WTC11 (cell line): Measurements from ENCODE around the gene ZCCHC8. TPM values are rescaled to one million over a fixed set of nuclear protein-coding genes. Genes with fewer than 3 reads are reported as not detected.

Experiments used
- ATAC-seq: fragments of 200-7000 bp; cut with Tn5 transposase; 2 replicates; pipeline ENCODE4 v1.10.0; 2021; ENCODE audit warnings: mild to moderate bottlenecking, moderate library complexity
- CTCF ChIA-PET: fragments of 300-600 bp; sonication (Branson Sonifier 250); formaldehyde crosslinking; loops from one replicate; lab custom pipeline; 2021; ENCODE audit warnings: antibody characterized with exemption; lab: Charles Lee
- POLR2A ChIA-PET: fragments of 350-600 bp; sonication (Branson Sonifier 250); formaldehyde crosslinking; loops from one replicate; lab custom pipeline; 2021; ENCODE audit warnings: antibody characterized with exemption; lab: Charles Lee
- DNase-seq: peaks from one replicate; pipeline ENCODE4 v3.0.0; 2021; ENCODE audit warnings: low spot score
- H3K27ac Mint-ChIP-seq: 2 replicates; pipeline ENCODE4 v1.8.0; 2021; ENCODE audit warnings: mixed read lengths
- H3K27me3 Mint-ChIP-seq: 2 replicates; pipeline ENCODE4 v1.8.0; 2021; ENCODE audit warnings: low read depth, mild to moderate bottlenecking, moderate library complexity, mixed read lengths
- H3K36me3 Mint-ChIP-seq: 2 replicates; pipeline ENCODE4 v1.8.0; 2021; ENCODE audit warnings: mixed read lengths
- H3K4me1 Mint-ChIP-seq: 2 replicates; pipeline ENCODE4 v1.8.0; 2022; ENCODE audit warnings: mixed read lengths
- H3K4me3 Mint-ChIP-seq: 2 replicates; pipeline ENCODE4 v1.8.0; 2021; ENCODE audit warnings: mild to moderate bottlenecking, moderate library complexity, mixed read lengths
- H3K9me3 Mint-ChIP-seq: 2 replicates; pipeline ENCODE4 v1.8.0; 2021; ENCODE audit warnings: mixed read lengths
- ARID4B ChIP-seq: sonication (generic); formaldehyde crosslinking; IDR thresholded peaks from 2 replicates; pipeline ENCODE4 v1.8.0; 2023; ENCODE audit warnings: missing genetic modification reagents, mild to moderate bottlenecking, borderline replicate concordance
- CREB1 ChIP-seq: sonication (generic); formaldehyde crosslinking; IDR thresholded peaks from 2 replicates; pipeline ENCODE4 v1.8.0; 2023; ENCODE audit warnings: mild to moderate bottlenecking, missing genetic modification reagents
- ESRRA ChIP-seq: sonication (generic); formaldehyde crosslinking; IDR thresholded peaks from 2 replicates; pipeline ENCODE4 v1.8.1; 2022; ENCODE audit warnings: mild to moderate bottlenecking, missing genetic modification reagents, borderline replicate concordance
- ETV6 ChIP-seq: sonication (generic); formaldehyde crosslinking; IDR thresholded peaks from 2 replicates; pipeline ENCODE4 v1.8.1; 2022; ENCODE audit warnings: mild to moderate bottlenecking, missing genetic modification reagents
- FOXK1 ChIP-seq: sonication (generic); formaldehyde crosslinking; IDR thresholded peaks from 2 replicates; pipeline ENCODE4 v1.8.0; 2022; ENCODE audit warnings: mild to moderate bottlenecking, moderate library complexity, missing genetic modification reagents
- FOXP1 ChIP-seq: sonication (generic); formaldehyde crosslinking; IDR thresholded peaks from 2 replicates; pipeline ENCODE4 v1.8.0; 2022; ENCODE audit warnings: missing genetic modification reagents, mild to moderate bottlenecking, moderate library complexity, borderline replicate concordance
- FOXP4 ChIP-seq: sonication (generic); formaldehyde crosslinking; IDR thresholded peaks from 2 replicates; pipeline ENCODE4 v1.8.0; 2022; ENCODE audit warnings: mild to moderate bottlenecking, missing genetic modification reagents
- GABPB1 ChIP-seq: sonication (generic); formaldehyde crosslinking; IDR thresholded peaks from 2 replicates; pipeline ENCODE4 v1.8.1; 2023; ENCODE audit warnings: mild to moderate bottlenecking, missing genetic modification reagents
- GRHL2 ChIP-seq: fragments of 250-450 bp; sonication (Bioruptor Pico); IDR thresholded peaks from 2 replicates; pipeline ENCODE4 v1.8.0; 2022; ENCODE audit warnings: mild to moderate bottlenecking, moderate library complexity; ENCODE audit not compliant: insufficient replicate concordance, severe bottlenecking
- GTF2I ChIP-seq: fragments of 250-450 bp; sonication (Bioruptor Pico); conservative IDR thresholded peaks from 2 replicates; pipeline ENCODE4 v1.4.0; 2021; ENCODE audit warnings: mild to moderate bottlenecking
- JUN ChIP-seq: sonication (generic); formaldehyde crosslinking; IDR thresholded peaks from 2 replicates; pipeline ENCODE4 v1.8.0; 2023; ENCODE audit warnings: mild to moderate bottlenecking, missing genetic modification reagents
- MYBL2 ChIP-seq: sonication (generic); formaldehyde crosslinking; IDR thresholded peaks from 2 replicates; pipeline ENCODE4 v1.8.1; 2023; ENCODE audit warnings: mild to moderate bottlenecking, moderate library complexity, missing genetic modification reagents
- SP1 ChIP-seq: sonication (generic); formaldehyde crosslinking; conservative IDR thresholded peaks from 2 replicates; pipeline ENCODE4 v1.8.1; 2022; ENCODE audit warnings: missing genetic modification reagents
- TCF7 ChIP-seq: sonication (generic); formaldehyde crosslinking; IDR thresholded peaks from 2 replicates; pipeline ENCODE4 v1.8.0; 2022; ENCODE audit warnings: mild to moderate bottlenecking, low read depth, missing genetic modification reagents, moderate library complexity
- USF1 ChIP-seq: sonication (generic); formaldehyde crosslinking; IDR thresholded peaks from 2 replicates; pipeline ENCODE4 v1.8.0; 2022; ENCODE audit warnings: mild to moderate bottlenecking, missing genetic modification reagents
- ZNF138 ChIP-seq: sonication (generic); formaldehyde crosslinking; conservative IDR thresholded peaks from 2 replicates; pipeline ENCODE4 v1.8.1; 2022; ENCODE audit warnings: mild to moderate bottlenecking, moderate library complexity, missing genetic modification reagents
- ZNF219 ChIP-seq: sonication (generic); formaldehyde crosslinking; IDR thresholded peaks from 2 replicates; pipeline ENCODE4 v1.8.0; 2023; ENCODE audit warnings: missing genetic modification reagents, mild to moderate bottlenecking, borderline replicate concordance
- ZNF232 ChIP-seq: sonication (generic); formaldehyde crosslinking; IDR thresholded peaks from 2 replicates; pipeline ENCODE4 v1.8.0; 2022; ENCODE audit warnings: mild to moderate bottlenecking, missing genetic modification reagents
- total RNA-seq: library from RNA; stranded (reverse); gene quantifications from 3 replicates; pipeline ENCODE4 v1.2.3, GENCODE V29; 2021
- TF ChIP-seq, protein P1 (sequence below): sonication (generic); formaldehyde crosslinking; IDR thresholded peaks from 2 replicates; pipeline ENCODE4 v1.8.0; 2022; ENCODE audit warnings: missing genetic modification reagents
- TF ChIP-seq, protein P2 (sequence below): sonication (generic); formaldehyde crosslinking; IDR thresholded peaks from 2 replicates; pipeline ENCODE4 v1.8.1; 2022; ENCODE audit warnings: low read depth, mild to moderate bottlenecking, moderate library complexity, missing genetic modification reagents, borderline replicate concordance
- TF ChIP-seq, protein P3 (sequence below): sonication (generic); formaldehyde crosslinking; IDR thresholded peaks from 2 replicates; pipeline ENCODE4 v1.8.1; 2022; ENCODE audit warnings: mild to moderate bottlenecking, missing genetic modification reagents, moderate library complexity, borderline replicate concordance

Gene ZCCHC8
- total RNA-seq, 1 experiment from 2014 or later = 28.4 TPM

DNA sequence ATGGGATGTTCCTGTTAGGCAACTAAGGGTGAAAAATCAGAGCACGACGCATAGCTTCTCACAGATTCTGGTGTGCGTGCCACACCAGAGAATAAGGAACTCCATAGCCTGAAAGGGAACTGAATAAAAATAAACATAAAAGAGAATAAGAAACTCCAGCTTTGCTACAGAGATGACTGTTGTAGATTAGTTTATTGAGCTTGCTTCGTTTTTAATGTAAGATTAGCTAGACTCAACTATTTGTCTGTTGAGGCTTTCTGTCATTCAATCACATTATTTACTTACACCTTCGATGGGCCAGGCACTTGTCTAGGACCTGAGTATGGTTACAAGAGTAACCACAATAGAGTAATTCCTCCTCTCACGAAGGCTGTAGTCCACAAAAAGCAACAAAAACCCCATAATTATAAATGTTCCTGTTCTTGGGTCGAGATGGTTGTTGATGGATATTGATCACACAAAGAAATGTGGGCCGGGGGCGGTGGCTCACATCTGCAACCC lies 807 bp upstream of the ZCCHC8 start (continued):
- TF ChIP-seq TCF7 (CRISPR knock-in tag) (no peak), SP1 (CRISPR knock-in tag) (no peak), ZNF219 (CRISPR knock-in tag) (no peak)
- TF ChIP-seq, all 79 proteins: peak for 0

DNA sequence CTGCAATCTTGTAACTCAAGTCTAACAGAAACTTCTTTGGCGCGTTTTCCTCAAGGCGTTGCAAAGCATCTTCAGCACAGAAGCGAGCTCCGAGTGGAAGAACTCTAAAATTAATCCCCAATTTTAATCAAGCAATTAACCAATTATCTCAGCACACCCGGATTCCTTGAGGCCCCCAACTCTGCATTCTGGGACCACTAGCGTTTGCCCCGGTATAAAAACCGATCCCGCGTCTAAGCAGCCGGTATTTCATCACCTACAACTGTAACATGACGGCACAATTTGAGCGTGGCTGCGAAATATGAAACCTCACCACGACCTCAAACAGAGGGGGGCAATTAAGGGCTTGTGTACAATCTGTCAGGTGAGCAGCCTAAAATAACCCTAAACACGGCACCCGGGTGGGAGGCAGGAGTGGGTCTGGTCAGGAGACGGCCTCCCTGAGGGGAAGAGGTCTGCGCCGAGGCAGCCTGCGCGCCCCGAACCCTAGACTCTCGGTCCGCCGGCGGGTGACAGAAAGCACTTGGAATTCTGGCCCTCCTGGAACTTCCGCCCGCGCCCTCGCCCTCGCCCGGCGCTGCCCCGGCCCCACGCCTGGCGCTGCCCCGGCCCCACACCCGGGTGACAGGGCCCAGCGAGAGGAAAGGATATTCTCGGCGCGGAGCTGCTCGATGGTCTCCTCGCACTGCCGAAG lies 594 bp downstream of the ZCCHC8 start:
- Mint-ChIP-seq H3K36me3 (peaks cover 17% of the 10 kb centered on the region), H3K27ac (peak overlapping the region; percentile 99), H3K27me3 (no peaks in the 10 kb centered on the region), H3K4me3 (peak overlapping the region; percentile 88), H3K9me3 (no peaks in the 10 kb centered on the region), H3K4me1 (peaks cover 20% of the 10 kb centered on the region)
- DNase-seq (peak; percentile 42), ATAC-seq (peak; percentile 3)
- ChIA-PET CTCF (interaction anchor here (0.6 to 2.1 kb wide), 4 partner anchors 29 to 267 kb away, joined by 3 to 18 read pairs (median 6); no protein-coding TSS in a partner anchor), POLR2A (interaction anchor here (0.5 to 2.4 kb wide), 14 partner anchors 10 to 1084 kb away, joined by 3 to 46 read pairs (median 4); partner anchors contain the start of genes CLIP1, DIABLO, KNTC1 and MPHOSPH9)
- TF ChIP-seq CREB1 (CRISPR knock-in tag) (no peak), GABPB1 (CRISPR knock-in tag) (peak; percentile 72), USF1 (CRISPR knock-in tag) (no peak), JUN (CRISPR knock-in tag) (0 out of 2 replicates have a peak, but pooled peaks have one; percentile 57), FOXP1 (CRISPR knock-in tag) (0 out of 2 replicates have a peak, but pooled peaks have one; percentile 12), FOXP4 (CRISPR knock-in tag) (0 out of 2 replicates have a peak, but pooled peaks have one; percentile 30), GRHL2 (CRISPR knock-in tag) (no peak), ETV6 (CRISPR knock-in tag) (no peak), MYBL2 (no peak), ARID4B (CRISPR knock-in tag) (no peak), ZNF232 (CRISPR knock-in tag) (no peak), GTF2I (CRISPR knock-in tag) (no peak), ZNF138 (CRISPR knock-in tag) (no peak), ESRRA (CRISPR knock-in tag) (no peak), FOXK1 (peak; percentile 8; the same call in 1 of the 2 replicates)
- TF ChIP-seq, protein P1, sequence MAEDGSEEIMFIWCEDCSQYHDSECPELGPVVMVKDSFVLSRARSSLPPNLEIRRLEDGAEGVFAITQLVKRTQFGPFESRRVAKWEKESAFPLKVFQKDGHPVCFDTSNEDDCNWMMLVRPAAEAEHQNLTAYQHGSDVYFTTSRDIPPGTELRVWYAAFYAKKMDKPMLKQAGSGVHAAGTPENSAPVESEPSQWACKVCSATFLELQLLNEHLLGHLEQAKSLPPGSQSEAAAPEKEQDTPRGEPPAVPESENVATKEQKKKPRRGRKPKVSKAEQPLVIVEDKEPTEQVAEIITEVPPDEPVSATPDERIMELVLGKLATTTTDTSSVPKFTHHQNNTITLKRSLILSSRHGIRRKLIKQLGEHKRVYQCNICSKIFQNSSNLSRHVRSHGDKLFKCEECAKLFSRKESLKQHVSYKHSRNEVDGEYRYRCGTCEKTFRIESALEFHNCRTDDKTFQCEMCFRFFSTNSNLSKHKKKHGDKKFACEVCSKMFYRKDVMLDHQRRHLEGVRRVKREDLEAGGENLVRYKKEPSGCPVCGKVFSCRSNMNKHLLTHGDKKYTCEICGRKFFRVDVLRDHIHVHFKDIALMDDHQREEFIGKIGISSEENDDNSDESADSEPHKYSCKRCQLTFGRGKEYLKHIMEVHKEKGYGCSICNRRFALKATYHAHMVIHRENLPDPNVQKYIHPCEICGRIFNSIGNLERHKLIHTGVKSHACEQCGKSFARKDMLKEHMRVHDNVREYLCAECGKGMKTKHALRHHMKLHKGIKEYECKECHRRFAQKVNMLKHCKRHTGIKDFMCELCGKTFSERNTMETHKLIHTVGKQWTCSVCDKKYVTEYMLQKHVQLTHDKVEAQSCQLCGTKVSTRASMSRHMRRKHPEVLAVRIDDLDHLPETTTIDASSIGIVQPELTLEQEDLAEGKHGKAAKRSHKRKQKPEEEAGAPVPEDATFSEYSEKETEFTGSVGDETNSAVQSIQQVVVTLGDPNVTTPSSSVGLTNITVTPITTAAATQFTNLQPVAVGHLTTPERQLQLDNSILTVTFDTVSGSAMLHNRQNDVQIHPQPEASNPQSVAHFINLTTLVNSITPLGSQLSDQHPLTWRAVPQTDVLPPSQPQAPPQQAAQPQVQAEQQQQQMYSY (CRISPR knock-in tag) = no peak
- TF ChIP-seq, protein P2, sequence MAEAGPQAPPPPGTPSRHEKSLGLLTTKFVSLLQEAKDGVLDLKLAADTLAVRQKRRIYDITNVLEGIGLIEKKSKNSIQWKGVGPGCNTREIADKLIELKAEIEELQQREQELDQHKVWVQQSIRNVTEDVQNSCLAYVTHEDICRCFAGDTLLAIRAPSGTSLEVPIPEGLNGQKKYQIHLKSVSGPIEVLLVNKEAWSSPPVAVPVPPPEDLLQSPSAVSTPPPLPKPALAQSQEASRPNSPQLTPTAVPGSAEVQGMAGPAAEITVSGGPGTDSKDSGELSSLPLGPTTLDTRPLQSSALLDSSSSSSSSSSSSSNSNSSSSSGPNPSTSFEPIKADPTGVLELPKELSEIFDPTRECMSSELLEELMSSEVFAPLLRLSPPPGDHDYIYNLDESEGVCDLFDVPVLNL (CRISPR knock-in tag) = no peak
- TF ChIP-seq, protein P3, sequence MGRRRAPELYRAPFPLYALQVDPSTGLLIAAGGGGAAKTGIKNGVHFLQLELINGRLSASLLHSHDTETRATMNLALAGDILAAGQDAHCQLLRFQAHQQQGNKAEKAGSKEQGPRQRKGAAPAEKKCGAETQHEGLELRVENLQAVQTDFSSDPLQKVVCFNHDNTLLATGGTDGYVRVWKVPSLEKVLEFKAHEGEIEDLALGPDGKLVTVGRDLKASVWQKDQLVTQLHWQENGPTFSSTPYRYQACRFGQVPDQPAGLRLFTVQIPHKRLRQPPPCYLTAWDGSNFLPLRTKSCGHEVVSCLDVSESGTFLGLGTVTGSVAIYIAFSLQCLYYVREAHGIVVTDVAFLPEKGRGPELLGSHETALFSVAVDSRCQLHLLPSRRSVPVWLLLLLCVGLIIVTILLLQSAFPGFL (CRISPR knock-in tag) = 0 out of 2 replicates have a peak, but pooled peaks have one; percentile 67
